Body of pancreas (tissue), 4 donors: Measurements from ENCODE around the gene TSPYL1.

Experiments used
- POLR2A ChIP-seq, 3 donors: fragments of 450-650 bp; IDR thresholded peaks; one replicate each; pipeline ENCODE4 v1.6.1; 2016; ENCODE audit warnings: antibody characterized with exemption in 3 of 3, mild to moderate bottlenecking in 2 of 3
- TF ChIP-seq, protein P1 (sequence below), 7 experiments: fragments of 450-650 bp in 4 of 7; fragments of 200-600 bp in 3 of 7; sonication (generic) in 3 of 7; IDR thresholded peaks; one replicate each; pipeline ENCODE4 v1.5.1; 2016 to 2019; ENCODE audit warnings: antibody characterized with exemption in 7 of 7

DNA sequence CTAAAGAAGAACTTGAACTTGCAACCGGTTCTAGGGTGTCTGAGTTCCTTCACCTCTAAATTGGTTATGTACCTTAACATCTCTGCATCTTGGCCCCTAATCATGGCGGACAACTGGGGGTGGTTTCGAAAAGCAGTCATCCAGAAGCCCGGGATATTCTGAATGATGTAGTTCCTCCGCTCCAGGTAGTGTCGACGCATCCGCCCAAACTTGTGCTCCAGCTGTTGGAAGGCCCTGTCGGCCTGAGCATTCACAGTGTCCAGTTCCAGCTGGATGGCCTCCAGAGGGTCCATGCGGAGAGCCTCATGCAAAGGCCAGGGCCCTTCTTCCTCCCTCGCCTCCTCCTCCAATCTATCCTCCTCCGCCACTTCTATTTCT is 887 bp downstream of the TSPYL1 start:
- TF ChIP-seq POLR2A (IDR thresholded peaks at IDR 0.05), result no peak
- TF ChIP-seq, protein P1, sequence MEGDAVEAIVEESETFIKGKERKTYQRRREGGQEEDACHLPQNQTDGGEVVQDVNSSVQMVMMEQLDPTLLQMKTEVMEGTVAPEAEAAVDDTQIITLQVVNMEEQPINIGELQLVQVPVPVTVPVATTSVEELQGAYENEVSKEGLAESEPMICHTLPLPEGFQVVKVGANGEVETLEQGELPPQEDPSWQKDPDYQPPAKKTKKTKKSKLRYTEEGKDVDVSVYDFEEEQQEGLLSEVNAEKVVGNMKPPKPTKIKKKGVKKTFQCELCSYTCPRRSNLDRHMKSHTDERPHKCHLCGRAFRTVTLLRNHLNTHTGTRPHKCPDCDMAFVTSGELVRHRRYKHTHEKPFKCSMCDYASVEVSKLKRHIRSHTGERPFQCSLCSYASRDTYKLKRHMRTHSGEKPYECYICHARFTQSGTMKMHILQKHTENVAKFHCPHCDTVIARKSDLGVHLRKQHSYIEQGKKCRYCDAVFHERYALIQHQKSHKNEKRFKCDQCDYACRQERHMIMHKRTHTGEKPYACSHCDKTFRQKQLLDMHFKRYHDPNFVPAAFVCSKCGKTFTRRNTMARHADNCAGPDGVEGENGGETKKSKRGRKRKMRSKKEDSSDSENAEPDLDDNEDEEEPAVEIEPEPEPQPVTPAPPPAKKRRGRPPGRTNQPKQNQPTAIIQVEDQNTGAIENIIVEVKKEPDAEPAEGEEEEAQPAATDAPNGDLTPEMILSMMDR (IDR thresholded peaks at IDR 0.05), result no peak
